ENCODE measurements around the gene SULT6B1. TPM values are rescaled to one million over a fixed set of nuclear protein-coding genes. Genes with fewer than 3 reads are reported as not detected.

SULT6B1 gene
- polyA plus RNA-seq, 6 donors from 2014 or later = not detected

GRCh38 chr2:37190290-37190689, 1.8 kb upstream of the SULT6B1 start:
- Mint-ChIP-seq H3K36me3 (no peaks in the 10 kb centered on the region), H3K9me3 (no peaks in the 10 kb centered on the region), H3K4me1 (peaks cover 0 to under 1% (median 0%) of the 10 kb centered on the region in 3 donors), H3K4me3 (no peak overlapping the region), H3K27ac (peak overlapping the region in 2 of 6 donors; percentile 5 to 37), H3K27me3 (peaks cover 3 to 13% (median 8%) of the 10 kb centered on the region in 3 donors)
- DNase-seq (no peak), ATAC-seq (ENCODE audit: low read depth in 2 of 2) (no peak)

GRCh38 chr2:37189452-37190153, 1.1 kb upstream of the SULT6B1 start:
- no peaks in the 10 kb centered on the region for H3K9me3 Mint-ChIP-seq
- no peak overlapping the region for H3K27ac Mint-ChIP-seq
- peaks cover 3 to 13% (median 8%) of the 10 kb centered on the region in 3 donors for H3K27me3 Mint-ChIP-seq
- H3K4me3 Mint-ChIP-seq = no peak overlapping the region
- no peak for DNase-seq
- no peaks in the 10 kb centered on the region for H3K4me1 Mint-ChIP-seq
- ATAC-seq (ENCODE audit: low read depth in 2 of 2) = no peak
- H3K36me3 Mint-ChIP-seq = no peaks in the 10 kb centered on the region

GRCh38 chr2:37181726-37182684, 6.5 kb downstream of the SULT6B1 start:
- ATAC-seq (ENCODE audit: low read depth in 2 of 2) = no peak
- peak overlapping the region in 1 of 6 donors; percentile 22 for H3K27ac Mint-ChIP-seq
- no peaks in the 10 kb centered on the region for H3K36me3 Mint-ChIP-seq
- no peaks in the 10 kb centered on the region for H3K4me1 Mint-ChIP-seq
- no peaks in the 10 kb centered on the region for H3K9me3 Mint-ChIP-seq
- H3K27me3 Mint-ChIP-seq = peaks cover 5 to 29% (median 23%) of the 10 kb centered on the region in 3 donors
- H3K4me3 Mint-ChIP-seq = no peak overlapping the region
- DNase-seq = no peak

- Mint-ChIP-seq H3K4me1 (no peaks in the 10 kb centered on the region), H3K36me3 (no peaks in the 10 kb centered on the region), H3K4me3 (no peak overlapping the region), H3K27ac (no peak overlapping the region), H3K27me3 (peaks cover 4 to 22% (median 20%) of the 10 kb centered on the region in 3 donors), H3K9me3 (no peaks in the 10 kb centered on the region)
- DNase-seq = no peak
- no peak for ATAC-seq (ENCODE audit: low read depth in 2 of 2)
These were observed 7.8 kb downstream of the SULT6B1 start for GRCh38 chr2:37180640-37181039.

GRCh38 chr2:37180006-37180639, 8.3 kb downstream of the SULT6B1 start:
- no peak overlapping the region for H3K27ac Mint-ChIP-seq
- no peaks in the 10 kb centered on the region for H3K36me3 Mint-ChIP-seq
- H3K9me3 Mint-ChIP-seq = no peaks in the 10 kb centered on the region
- no peak for DNase-seq
- H3K4me1 Mint-ChIP-seq = no peaks in the 10 kb centered on the region
- H3K27me3 Mint-ChIP-seq = peaks cover 4 to 22% (median 20%) of the 10 kb centered on the region in 3 donors
- no peak for ATAC-seq (ENCODE audit: low read depth in 2 of 2)
- no peak overlapping the region for H3K4me3 Mint-ChIP-seq

GRCh38 chr2:37173741-37174140, 14.7 kb downstream of the SULT6B1 start:
- H3K36me3 Mint-ChIP-seq = no peaks in the 10 kb centered on the region
- DNase-seq (no peak), ATAC-seq (ENCODE audit: low read depth in 2 of 2) (no peak)
- H3K4me1 Mint-ChIP-seq = no peaks in the 10 kb centered on the region
- H3K4me3 Mint-ChIP-seq = no peak overlapping the region
- peak overlapping the region in 1 of 6 donors; percentile 1 for H3K27ac Mint-ChIP-seq
- H3K9me3 Mint-ChIP-seq = no peaks in the 10 kb centered on the region
- H3K27me3 Mint-ChIP-seq = peaks cover 0 to 9% (median 4%) of the 10 kb centered on the region in 3 donors

- no peaks in the 10 kb centered on the region for H3K4me1 Mint-ChIP-seq
- ATAC-seq (ENCODE audit: low read depth in 2 of 2) (no peak), DNase-seq (no peak)
- no peaks in the 10 kb centered on the region for H3K9me3 Mint-ChIP-seq
- H3K4me3 Mint-ChIP-seq = no peak overlapping the region
- no peak overlapping the region for H3K27ac Mint-ChIP-seq
- H3K27me3 Mint-ChIP-seq = peaks cover 0 to 4% (median under 1%) of the 10 kb centered on the region in 3 donors
- H3K36me3 Mint-ChIP-seq = no peaks in the 10 kb centered on the region
These were observed 16.9 kb downstream of the SULT6B1 start for GRCh38 chr2:37171624-37171950.

- Mint-ChIP-seq H3K27me3 (peaks cover 0 to 4% (median 0%) of the 10 kb centered on the region in 3 donors), H3K27ac (peak overlapping the region in 1 of 6 donors; percentile 38), H3K9me3 (peaks cover 5 to 22% (median 12%) of the 10 kb centered on the region in 7 donors), H3K36me3 (peaks cover 0 to 8% of the 10 kb centered on the region in 2 donors), H3K4me3 (no peak overlapping the region), H3K4me1 (no peaks in the 10 kb centered on the region)
- ATAC-seq (ENCODE audit: low read depth in 2 of 2) (peak; percentile 79 to 81), DNase-seq (peak; percentile 27)
These were observed 20.1 kb downstream of the SULT6B1 start for GRCh38 chr2:37168217-37168981.

GRCh38 chr2:37167636-37168180, 20.8 kb downstream of the SULT6B1 start:
- H3K4me1 Mint-ChIP-seq = no peaks in the 10 kb centered on the region
- H3K27ac Mint-ChIP-seq = no peak overlapping the region
- no peaks in the 10 kb centered on the region for H3K27me3 Mint-ChIP-seq
- H3K4me3 Mint-ChIP-seq = no peak overlapping the region
- H3K9me3 Mint-ChIP-seq = peaks cover 5 to 22% (median 12%) of the 10 kb centered on the region in 7 donors
- ATAC-seq (ENCODE audit: low read depth in 2 of 2) = no peak
- no peak for DNase-seq
- H3K36me3 Mint-ChIP-seq = peaks cover 0 to 8% of the 10 kb centered on the region in 2 donors

- ATAC-seq (ENCODE audit: low read depth in 2 of 2) (no peak), DNase-seq (no peak)
- peaks cover 5 to 23% (median 12%) of the 10 kb centered on the region in 7 donors for H3K9me3 Mint-ChIP-seq
- no peak overlapping the region for H3K4me3 Mint-ChIP-seq
- H3K36me3 Mint-ChIP-seq = peaks cover 0 to 8% of the 10 kb centered on the region in 2 donors
- no peaks in the 10 kb centered on the region for H3K27me3 Mint-ChIP-seq
- H3K27ac Mint-ChIP-seq = peak overlapping the region in 1 of 6 donors; percentile 32
- no peaks in the 10 kb centered on the region for H3K4me1 Mint-ChIP-seq
These were observed 23.7 kb downstream of the SULT6B1 start for GRCh38 chr2:37164757-37165156.

GRCh38 chr2:37156857-37157714, 31.4 kb downstream of the SULT6B1 start, which contains the start of gene EIF2AK2:
TSS of gene EIF2AK2 (minus strand) at chr2:37156980. CDS start at chr2:37147806, 9,174 bp downstream.
- H3K4me1 Mint-ChIP-seq = peaks cover 34 to 47% (median 35%) of the 10 kb centered on the region in 3 donors
- peak within 1 kb of the TSS; percentile 75 to 97 (median 86) for H3K27ac Mint-ChIP-seq
- ATAC-seq (ENCODE audit: low read depth in 2 of 2) = peak; percentile 94
- peaks cover 0 to 17% of the 10 kb centered on the region in 2 donors for H3K36me3 Mint-ChIP-seq
- no peaks in the 10 kb centered on the region for H3K27me3 Mint-ChIP-seq
- DNase-seq = peak; percentile 81
- H3K9me3 Mint-ChIP-seq = peaks cover 0 to 4% (median 0%) of the 10 kb centered on the region in 7 donors
- H3K4me3 Mint-ChIP-seq = peak within 1 kb of the TSS; percentile 87 to 98 (median 92)
